Head of caudate nucleus (tissue), 42 donors: Measurements from ENCODE around the gene IKBIP.
"Not testable (repeated sequence)": the region's sequence is repeated elsewhere in the genome, so short reads cannot be mapped to it uniquely, and the experiment has no call there.

Experiments used
- DNase-seq, 42 donors: peaks; one replicate each; pipeline versions ENCODE4 v3.0.0 to v3.0.0-alpha.2; 2020 to 2021; ENCODE audit warnings: mixed read lengths in 7 of 42
- intact Hi-C: fragments of 100-400 bp; cut with DNase I; formaldehyde crosslinking; loops from one replicate; pipeline ENCODE4 v1.15.0; 2022

IKBIP gene

DNA sequence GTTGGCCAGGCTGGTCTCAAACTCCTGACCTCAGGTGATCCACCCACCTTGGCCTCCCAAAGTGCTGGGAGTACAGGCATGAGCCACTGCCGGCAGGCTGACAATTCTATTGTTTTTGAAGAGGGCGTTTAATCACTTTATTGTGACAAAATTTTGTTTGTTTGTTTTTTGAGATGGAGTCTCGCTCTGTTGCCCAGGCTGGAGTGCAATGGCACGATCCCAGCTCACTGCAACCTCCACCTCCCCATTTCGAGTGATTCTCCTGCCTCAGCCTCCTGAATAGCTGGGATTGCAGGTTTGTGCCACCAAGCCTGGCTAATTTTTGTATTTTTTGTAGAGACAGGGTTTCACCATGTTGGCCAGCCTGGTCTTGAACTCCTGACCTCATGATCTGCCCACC lies 1.8 kb downstream of the IKBIP start:
- intact Hi-C loops, result loop anchor here (5.0 kb wide), 1 partner anchor 36 kb away; no protein-coding TSS in a partner anchor

DNA sequence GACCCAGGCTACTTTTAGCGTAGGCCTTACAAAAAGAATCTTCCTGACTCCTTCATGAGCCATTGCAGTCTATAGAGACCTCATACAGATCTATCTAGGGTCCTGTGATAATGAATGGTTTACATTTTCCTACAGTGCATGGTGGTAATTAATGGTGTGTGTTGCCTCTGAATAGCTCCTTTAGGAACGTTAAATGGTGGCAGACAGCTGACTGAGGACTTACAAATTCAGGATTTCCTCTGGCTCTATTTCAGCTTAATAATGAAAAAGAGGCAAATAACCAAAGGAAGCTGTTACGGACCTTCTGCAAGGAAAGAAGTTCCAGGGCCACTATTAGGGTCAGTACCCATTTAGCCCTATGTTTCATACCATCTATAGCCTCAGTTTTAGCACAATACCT lies 5.1 kb downstream of the IKBIP start:
- DNase-seq, result no peak
- intact Hi-C loops, result no loop called here

More for the DNA sequence above, 1.8 kb downstream of the IKBIP start:
- not testable (repeated sequence) for DNase-seq

DNA sequence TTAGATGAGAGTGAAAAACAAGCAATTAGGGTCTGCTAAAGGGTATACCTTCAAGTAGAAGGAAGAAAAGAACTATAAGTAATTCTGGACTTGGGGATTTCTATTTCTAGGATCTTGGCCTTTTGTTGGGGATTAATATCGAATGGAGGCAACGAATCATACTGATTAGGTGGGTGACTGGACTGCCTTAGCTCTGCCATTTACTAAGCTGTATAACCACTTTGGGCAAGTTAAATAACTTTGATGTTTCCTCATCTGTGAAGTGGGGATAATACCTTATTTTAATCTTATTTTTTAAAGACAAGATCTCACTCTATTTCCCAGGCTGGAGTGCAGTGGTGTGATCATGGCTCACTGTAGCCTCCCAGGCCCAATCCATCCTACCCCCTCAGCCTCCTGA lies 6.6 kb downstream of the IKBIP start:
- intact Hi-C loops, result no loop called here
- no peak for DNase-seq

DNA sequence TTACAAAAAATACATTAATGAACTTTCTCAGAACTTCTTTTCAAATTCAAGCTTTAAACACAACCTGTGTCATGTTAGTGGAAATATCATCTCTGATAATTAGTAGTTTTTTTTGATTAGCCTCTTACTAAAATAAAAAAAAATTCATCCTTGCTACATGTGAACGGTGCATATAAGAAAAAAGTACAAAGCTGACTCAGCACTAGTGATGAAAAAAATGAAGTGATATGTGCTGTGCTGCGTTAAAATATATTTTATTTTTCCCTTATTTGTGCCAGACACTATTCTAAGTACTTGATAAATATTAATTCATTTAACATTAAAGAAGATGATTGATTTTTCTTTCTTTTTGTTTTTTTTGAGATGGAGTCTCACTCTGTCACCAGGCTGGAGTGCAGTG lies 7.5 kb downstream of the IKBIP start:
- intact Hi-C loops, result no loop called here

DNA sequence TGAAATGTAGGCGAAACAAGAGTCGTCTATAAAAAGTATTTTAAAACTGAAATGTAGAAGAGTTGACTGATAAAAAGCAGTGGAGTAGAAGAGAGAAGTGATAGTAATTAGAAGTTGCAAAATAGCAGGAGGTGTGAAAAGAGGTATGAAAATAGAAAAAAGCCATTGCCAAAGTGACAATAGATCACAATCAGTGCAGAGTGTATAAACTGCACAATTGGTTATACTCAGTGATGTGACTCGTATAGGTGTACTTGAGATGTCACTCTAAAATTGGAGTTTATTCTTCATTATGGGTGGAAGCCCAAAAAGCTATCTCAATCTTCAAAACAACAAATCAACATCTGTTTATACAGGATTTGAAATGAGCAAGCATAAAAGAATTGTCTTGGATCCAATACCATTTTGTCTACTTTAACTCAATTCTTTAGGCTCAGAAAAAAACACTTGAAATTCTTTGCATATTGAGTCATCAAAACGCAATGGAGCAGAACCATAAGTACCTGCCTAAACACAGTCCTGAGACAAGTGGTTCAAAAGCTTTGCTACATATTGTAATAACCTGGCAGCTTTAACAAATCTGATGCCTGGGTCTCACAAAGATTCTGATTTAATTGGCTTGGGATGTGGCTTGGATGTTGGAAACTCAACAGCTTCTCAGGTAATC lies 8.8 kb downstream of the IKBIP start:
- DNase-seq, result no peak
- intact Hi-C loops, result no loop called here

More for the DNA sequence above, 7.5 kb downstream of the IKBIP start:
- DNase-seq, result no peak

DNA sequence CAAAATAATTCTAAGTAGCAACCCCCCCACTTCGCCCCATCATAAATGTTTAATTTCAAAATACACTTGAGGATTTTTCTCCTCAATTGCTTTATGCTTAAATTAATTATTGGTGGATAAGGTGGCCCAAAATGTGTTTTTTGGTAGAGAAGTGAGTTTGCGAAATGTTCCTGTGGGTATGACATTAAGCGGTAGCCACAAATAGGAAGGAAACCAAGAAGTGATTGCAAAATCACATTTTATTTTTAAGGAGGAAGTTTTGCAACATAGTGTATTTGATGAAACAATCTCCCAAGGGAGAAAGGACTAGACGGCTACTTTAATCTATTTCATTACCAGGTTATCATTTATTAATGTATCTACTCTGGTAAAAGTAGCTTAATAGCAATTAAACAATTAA lies 25.6 kb downstream of the IKBIP start:
- DNase-seq, result no peak
- intact Hi-C loops, result no loop called here

DNA sequence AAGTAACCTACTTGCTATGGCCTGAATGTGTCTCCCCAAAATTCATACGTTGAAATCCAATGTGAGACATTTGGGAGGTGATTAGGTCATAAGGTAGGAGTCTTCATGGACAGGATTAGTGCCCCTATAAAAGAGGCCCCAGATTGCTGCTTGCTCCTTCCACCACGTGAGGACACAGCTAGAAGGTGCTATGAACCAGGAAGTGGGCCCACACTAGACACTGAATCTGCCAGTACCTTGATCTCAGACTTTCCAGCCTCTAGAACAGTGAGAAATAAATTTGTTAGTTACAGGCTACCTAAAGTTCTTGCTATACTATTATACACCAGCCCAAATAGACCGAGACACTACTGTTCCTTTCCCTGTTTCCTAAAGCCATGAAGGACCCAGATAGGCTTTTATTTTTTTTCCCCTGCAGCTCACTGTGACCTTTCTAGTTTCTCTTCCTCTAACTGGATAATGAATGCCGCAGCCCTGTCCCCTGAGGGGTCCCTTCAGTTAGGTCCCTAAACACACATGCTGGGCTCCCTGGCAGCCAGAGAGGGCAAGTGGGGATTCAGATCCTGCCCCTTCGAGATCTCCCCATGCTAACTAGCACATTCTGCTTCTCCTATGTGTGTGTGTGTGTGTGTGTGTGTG lies 31.8 kb downstream of the IKBIP start:
- intact Hi-C loops, result no loop called here
- peak in 1 of 42 donors; percentile 5 for DNase-seq

DNA sequence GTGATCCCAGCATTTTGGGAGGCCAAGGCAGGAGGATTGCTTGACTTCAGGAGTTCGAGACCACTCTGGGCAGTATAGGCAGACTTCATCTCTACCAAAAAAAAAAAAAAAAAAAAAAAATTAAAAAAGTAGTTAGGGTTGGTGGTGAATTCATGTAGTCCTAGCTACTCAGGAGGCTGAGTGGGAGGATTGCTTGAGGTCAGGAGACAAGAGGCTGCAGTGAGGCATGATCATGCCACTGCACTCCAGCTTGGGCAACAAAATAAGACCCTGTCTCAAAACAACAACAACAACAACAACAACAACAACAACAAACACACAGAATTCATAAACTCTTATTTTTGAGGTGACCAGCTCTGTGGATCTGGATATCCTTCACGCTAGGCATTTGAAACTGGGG lies 34.0 kb downstream of the IKBIP start:
- intact Hi-C loops, result no loop called here
- DNase-seq, result no peak

DNA sequence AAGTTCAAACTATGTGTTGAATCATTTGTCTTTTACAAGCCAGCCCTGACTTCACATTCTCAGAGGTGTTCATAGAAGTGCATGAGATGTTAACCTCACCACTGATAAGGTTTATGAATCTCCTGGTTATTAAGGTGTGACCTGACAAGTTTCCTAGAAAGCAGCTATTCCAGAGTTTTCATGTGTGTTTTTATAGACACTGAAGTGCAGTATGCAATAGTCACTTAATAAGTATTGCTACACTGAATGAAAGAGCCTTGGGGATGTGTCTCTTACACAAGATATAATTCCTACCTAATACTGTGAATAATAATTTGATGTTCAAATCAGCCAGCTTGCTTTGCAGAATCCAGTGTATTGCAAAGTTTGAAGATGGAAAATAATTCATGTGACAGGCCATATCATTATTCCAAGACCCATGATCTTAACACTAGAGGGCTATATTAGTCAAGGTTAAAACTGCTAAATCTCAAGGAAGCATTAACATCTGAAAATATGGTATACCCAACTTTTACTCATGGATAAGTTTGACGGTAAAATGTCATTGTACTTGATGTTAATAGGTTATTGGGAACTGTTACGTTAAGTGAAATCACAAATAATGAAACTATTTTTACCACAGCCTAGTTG lies 38.1 kb downstream of the IKBIP start:
- intact Hi-C loops, result loop anchor here (5.0 kb wide), 1 partner anchor 36 kb away; the partner anchor contains the start of gene IKBIP
- DNase-seq, result no peak

DNA sequence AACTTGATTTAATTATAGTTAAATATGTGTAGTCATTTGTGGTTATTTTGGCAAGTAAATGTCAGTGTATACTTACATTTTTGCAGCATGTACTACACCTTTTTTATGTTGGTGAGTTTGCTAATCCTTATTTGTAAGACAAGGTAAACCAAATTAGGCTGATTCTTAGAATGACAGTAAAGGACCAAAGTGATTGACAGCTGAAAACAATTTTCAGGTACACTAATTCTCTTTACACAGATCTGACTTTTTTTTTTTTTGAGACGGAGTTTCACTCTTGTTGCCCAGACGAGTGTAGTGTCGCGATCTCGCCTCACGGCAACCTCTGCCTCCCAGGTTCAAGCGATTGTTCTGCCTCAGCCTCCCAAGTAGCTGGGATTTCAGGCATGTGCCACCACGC lies 42.7 kb downstream of the IKBIP start:
- intact Hi-C loops, result no loop called here
- no peak for DNase-seq

DNA sequence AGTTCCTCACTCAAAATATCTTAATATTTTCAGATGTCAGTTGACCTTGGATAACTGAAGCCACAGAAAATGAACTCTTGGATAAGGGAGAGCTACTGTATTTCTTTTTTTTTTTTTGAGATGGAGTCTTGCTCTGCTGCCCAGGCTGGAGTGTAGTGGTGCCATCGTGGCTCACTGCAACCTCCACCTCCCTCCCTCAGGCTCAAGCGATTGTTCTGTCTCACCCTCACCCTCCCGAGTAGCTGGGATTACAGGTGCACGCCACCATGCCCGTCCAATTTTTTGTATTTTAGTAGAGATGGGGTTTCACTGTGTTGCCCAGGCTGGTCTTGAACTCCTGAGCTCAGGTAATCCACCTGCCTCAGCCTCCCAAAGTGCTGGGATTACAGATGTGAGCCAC lies 47.3 kb downstream of the IKBIP start:
- not testable (repeated sequence) for DNase-seq
- intact Hi-C loops, result loop anchor here (10.0 kb wide), 1 partner anchor 93 kb away; no protein-coding TSS in a partner anchor

DNA sequence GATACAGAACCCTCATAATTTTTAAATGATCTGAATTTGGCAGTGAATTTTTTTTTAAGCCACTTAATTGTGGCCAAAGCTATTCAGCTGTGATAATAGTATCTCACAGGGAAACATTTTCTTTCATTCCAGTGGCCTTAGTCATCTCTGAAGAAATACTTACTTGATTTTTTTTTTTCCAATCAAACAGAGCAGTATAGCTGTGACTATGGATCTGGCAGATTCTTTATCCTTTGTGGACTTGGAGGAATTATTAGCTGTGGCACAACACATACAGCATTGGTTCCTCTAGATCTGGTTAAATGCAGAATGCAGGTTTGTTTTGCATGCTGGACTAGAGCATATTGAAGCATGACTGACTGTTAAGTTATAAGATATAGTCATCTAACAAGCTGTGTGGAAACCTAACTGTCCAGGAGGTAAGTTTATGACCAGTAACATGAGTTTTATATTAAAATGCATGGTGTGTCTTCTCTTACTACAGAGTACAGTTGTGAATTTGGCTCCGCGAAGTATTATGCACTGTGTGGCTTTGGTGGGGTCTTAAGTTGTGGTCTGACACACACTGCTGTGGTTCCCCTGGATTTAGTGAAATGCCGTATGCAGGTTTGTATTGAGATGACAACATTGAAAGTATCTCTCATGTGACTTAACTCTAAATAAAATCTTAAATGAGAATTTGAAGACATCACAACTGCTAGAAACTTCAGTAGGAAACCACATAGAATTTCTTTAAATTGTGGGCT lies 49.2 kb downstream of the IKBIP start:
- intact Hi-C loops, result loop anchor here (2.0 to 10.0 kb wide), 2 partner anchors 49 to 91 kb away; partner anchors contain the start of genes APAF1 and IKBIP
- DNase-seq, result no peak

DNA sequence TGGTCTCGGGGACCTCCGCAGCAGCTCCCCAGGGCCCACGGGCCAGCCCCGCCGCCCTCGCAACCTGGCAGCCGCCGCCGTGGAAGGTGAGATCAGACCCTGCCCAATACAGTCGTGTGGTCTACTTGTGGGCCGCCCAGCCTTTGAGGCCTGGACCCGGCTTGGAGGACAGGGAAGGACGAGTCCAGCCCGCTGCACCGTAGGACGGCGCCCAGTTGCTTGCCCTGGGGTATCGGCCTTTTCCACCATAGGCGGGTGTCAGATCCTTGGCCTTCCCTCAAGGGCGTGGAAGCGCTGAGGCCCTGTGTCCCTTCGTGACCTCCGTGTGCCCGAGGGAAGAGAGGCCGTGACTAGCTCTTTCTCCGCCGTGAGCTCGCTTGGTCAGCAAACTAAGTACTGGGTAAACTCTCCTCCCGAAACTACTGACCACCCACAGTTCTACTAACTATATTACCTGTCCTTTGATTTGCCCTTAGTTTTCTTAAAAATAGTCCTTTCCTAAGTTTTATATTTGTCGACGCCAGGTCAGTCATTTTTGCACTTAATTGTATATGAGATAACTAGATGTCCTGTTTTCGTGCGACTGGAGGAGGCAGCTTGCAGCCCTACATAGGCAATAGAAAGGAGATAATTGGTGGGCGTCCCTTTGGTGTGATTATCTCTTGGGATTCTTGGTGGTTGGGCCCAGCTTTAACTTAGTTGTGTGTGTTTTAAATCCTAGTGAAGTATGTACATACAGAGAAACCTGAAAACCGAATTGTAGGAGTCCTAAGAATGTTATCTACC lies 50.3 kb downstream of the IKBIP start:
- intact Hi-C loops, result loop anchor here (2.0 to 10.0 kb wide), 2 partner anchors 51 to 89 kb away; partner anchors contain the start of genes APAF1 and IKBIP
- DNase-seq, result peak in 22 of 42 donors; percentile 4 to 54 (median 25)

DNA sequence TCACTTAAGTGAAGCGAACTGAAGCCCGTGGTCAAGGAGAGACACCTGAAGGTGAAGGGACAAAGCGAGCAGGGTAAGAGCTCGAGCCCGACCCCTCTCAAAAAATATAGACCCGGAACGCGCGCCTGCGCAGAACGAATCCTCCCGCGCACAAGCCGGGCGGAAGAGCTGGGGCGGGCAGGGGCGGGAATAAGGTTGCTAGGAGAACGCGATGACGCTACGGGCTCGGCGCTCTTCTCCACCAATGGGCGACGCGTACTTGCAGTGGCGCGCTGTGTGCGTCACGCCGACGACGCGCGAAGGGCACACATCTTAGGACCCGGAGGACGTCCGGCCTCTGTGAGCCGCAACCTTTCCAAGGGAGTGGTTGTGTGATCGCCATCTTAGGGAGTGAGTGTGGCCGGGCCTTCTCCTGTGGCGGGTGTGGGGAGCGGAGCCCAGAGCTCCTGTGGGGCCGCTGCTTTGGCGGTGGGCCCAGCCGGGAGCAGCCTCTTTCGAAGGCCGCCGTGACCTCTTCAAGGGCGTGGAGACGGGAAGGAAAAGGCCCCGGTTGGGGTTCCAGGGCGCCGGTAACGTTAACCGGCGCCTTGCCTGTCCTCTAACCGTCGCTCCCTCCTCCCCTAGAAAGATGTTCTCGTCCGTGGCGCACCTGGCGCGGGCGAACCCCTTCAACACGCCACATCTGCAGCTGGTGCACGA lies 51.1 kb downstream of the IKBIP start, which contains the start of gene SLC25A3:
TSS of gene SLC25A3 (plus strand) at position 336 of the 699 bp plus-strand sequence. CDS start at position 629, 293 bp downstream.
- DNase-seq, result peak; percentile 90 to 98 (median 97)
- intact Hi-C loops, result loop anchor here (2.0 to 10.0 kb wide), 2 partner anchors 51 to 89 kb away; partner anchors contain the start of genes APAF1 and IKBIP

DNA sequence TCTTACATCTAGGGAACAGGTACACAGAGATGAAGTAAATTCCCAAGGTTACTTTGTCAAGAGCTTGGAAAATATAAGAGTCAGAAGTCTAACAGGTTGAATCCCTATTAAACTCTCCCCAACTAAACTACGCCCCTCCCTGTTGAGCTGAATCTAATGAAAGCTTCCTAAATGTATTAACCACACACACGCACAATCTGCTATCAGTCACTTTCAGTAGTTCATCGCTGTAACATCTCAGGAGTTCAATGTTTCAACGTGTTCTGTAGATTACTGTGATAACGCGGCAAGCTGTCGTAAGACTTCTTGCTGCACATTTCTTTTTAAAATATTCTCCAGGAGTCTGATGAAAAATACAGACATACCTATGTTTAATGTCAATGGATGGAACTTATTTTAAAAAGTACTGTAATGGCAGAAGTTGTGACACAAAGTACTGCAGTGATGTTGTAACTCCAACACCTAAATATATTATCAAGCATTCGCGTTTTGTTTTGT lies 51.7 kb downstream of the IKBIP start:
- no peak for DNase-seq
- intact Hi-C loops, result loop anchor here (10.0 kb wide), 1 partner anchor 88 kb away; no protein-coding TSS in a partner anchor

DNA sequence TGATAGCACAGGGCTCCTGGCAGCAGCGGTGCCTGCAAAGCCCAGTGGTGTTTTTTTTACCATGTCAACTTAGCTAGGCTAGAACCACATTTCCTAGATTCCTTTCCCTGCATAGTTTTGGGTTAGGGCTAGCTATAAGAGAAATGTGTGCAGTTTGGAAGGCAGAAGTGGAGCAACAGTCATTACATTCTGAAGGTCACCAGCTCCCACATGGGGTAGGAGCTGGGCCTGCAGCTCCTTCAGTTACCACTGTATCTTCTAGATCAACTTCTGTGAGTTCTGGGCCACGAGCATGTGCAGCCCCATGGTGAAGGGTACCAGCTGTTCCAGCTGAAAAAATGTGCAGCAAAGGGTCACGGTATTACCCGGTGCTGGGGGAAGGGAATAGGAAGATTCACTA lies 53.4 kb downstream of the IKBIP start:
- intact Hi-C loops, result loop anchor here (10.0 kb wide), 1 partner anchor 86 kb away; no protein-coding TSS in a partner anchor
- no peak for DNase-seq

DNA sequence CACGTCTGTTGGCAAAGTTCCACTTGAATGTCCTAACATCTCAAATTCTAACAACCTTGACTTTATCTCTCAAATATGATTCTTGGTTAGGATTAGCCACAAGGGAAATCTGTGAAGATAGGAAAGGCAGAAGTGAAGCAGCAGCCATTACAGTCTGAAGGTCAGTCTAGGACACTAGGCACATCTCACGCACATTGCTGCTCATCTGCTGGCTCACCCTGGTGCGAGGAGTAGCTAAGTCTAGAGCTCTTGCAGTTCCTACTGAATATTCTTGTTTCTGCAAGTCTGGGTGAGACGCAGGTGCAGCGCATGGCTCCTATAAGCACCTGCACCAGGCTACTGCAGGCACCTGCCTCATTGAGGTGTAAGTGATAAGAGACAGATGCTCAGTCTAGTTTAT lies 57.5 kb downstream of the IKBIP start:
- intact Hi-C loops, result no loop called here
- DNase-seq, result no peak
